Activated T-helper 1 cell treated with anti-CD3 and anti-CD28 coated beads, Interleukin-12 subunit alpha, Interleukin-12 subunit beta, Interleukin-2, Interleukin-4 antibody, amounts not matched to agents 30 ng/mL and 10 ng/mL and 1 ng/mL, durations not matched to agents 14 hours and 24 hours and 36 hours (primary cell): ENCODE measurements around the gene BCL6B. TPM values are rescaled to one million over a fixed set of nuclear protein-coding genes. Genes with fewer than 3 reads are reported as not detected.

Experiments
- DNase-seq: peaks from one replicate; pipeline ENCODE4 v3.0.0; 2021; ENCODE audit warnings: low spot score
- H3K27ac Mint-ChIP-seq: one replicate; pipeline ENCODE4 v1.8.0; 2021; ENCODE audit warnings: mild to moderate bottlenecking, mixed read lengths
- H3K27me3 Mint-ChIP-seq: one replicate; pipeline ENCODE4 v1.8.0; 2022; ENCODE audit warnings: mild to moderate bottlenecking, moderate library complexity, mixed read lengths; ENCODE audit not compliant: insufficient read depth
- H3K36me3 Mint-ChIP-seq: one replicate; pipeline ENCODE4 v1.8.0; 2021; ENCODE audit warnings: low read depth, mixed read lengths
- H3K4me1 Mint-ChIP-seq: one replicate; pipeline ENCODE4 v1.8.0; 2021; ENCODE audit warnings: low read depth, mixed read lengths
- H3K4me3 Mint-ChIP-seq: one replicate; pipeline ENCODE4 v1.8.0; 2021; ENCODE audit warnings: mild to moderate bottlenecking, moderate library complexity, mixed read lengths
- H3K9me3 Mint-ChIP-seq: one replicate; pipeline ENCODE4 v1.8.0; 2021; ENCODE audit warnings: mixed read lengths
- intact Hi-C: fragments of 100-400 bp; cut with micrococcal nuclease; formaldehyde crosslinking; loops from one replicate; pipeline ENCODE4 v1.15.1; 2024
- total RNA-seq: library from RNA; stranded (reverse); gene quantifications from 2 replicates; pipeline ENCODE4 v1.2.3, GENCODE V29; 2022

BCL6B gene
- total RNA-seq, 1 donor from 2014 or later = 2.5 TPM

DNA sequence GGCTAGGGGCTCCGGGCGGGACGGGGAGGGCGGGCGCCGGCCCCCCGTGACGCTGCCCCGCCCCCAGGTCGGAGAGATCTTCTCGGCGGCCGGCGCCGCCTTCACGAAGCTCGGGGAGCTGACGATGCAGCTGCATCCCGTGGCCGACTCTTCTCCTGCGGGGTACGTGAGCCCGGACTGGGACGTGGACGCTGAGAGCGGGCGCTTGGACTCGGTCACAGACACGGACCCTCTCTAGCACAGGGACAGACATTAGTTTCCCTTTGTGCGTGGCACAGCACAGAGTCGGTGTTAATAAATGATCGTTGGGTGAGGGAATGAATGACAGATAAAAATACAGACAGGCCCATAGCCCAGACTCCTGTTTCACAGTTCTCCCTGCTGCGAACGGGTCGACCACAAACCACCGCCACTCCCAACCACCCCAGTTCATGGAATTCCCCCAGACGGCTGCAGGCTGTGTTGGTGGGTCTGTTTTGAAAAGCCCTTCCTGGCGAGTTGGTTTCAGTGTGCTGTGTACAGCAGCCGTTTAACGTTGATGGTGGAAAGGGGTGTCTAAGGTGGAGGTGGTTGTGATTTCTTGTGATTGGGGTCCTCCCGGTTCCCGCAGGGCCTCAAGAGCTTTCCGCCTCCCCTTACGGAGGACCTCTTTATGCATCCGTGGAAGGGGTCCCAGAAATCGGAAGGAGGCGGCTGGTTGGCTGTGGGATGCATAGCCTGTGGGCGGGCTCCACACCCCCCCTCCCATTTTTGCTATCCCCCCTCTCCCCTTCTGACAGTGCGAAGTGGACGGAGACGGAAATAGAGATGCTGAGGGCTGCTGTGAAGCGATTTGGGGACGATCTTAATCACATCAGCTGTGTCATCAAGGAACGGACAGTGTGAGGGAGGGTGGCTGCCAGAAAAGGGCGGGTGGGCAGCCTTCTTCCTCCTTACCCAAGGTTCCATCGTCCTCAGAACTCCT lies 7.6 kb upstream of the BCL6B start:
- intact Hi-C loops = loop anchor here (1.0 to 10.0 kb wide), 7 partner anchors 7 to 1433 kb away; partner anchors contain the start of genes C17orf100, CYB5D1, MED31 and NAA38
- peak overlapping the region; percentile 91 for H3K4me3 Mint-ChIP-seq

DNA sequence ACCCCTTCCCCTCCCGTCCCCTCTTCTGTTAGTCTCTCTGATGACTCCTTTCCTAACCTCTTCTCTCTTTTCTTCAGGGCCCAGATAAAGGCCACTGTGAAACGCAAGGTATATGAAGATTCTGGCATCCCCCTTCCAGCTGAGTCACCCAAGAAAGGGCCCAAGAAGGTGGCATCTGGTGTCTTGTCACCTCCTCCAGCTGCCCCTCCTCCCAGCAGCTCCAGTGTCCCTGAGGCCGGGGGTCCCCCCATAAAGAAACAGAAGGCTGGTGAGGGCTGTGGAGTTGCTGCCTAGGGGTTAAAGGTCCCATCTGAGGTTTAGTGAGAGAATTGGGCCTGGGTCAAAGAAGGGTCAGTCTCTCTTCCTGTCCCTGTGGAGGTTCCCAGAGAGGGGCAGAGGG lies 6.4 kb upstream of the BCL6B start:
- H3K4me3 Mint-ChIP-seq = peak overlapping the region; percentile 91
- H3K36me3 Mint-ChIP-seq = peaks cover 17% of the 10 kb centered on the region
- intact Hi-C loops = loop anchor here (5.0 to 10.0 kb wide), 3 partner anchors 838 to 1434 kb away; partner anchors contain the start of genes CYB5D1, NAA38, NLRP1 and PER1
- H3K9me3 Mint-ChIP-seq = no peaks in the 10 kb centered on the region
- DNase-seq = no peak
- peaks cover 6% of the 10 kb centered on the region for H3K27me3 Mint-ChIP-seq
- H3K4me1 Mint-ChIP-seq = peaks cover 67% of the 10 kb centered on the region
- H3K27ac Mint-ChIP-seq = peak overlapping the region; percentile 94

More for the DNA sequence above, 7.6 kb upstream of the BCL6B start:
- H3K9me3 Mint-ChIP-seq = no peaks in the 10 kb centered on the region
- peaks cover 64% of the 10 kb centered on the region for H3K4me1 Mint-ChIP-seq
- peak overlapping the region; percentile 94 for H3K27ac Mint-ChIP-seq
- peaks cover 17% of the 10 kb centered on the region for H3K36me3 Mint-ChIP-seq
- peaks cover 6% of the 10 kb centered on the region for H3K27me3 Mint-ChIP-seq
- peak; percentile 83 for DNase-seq

DNA sequence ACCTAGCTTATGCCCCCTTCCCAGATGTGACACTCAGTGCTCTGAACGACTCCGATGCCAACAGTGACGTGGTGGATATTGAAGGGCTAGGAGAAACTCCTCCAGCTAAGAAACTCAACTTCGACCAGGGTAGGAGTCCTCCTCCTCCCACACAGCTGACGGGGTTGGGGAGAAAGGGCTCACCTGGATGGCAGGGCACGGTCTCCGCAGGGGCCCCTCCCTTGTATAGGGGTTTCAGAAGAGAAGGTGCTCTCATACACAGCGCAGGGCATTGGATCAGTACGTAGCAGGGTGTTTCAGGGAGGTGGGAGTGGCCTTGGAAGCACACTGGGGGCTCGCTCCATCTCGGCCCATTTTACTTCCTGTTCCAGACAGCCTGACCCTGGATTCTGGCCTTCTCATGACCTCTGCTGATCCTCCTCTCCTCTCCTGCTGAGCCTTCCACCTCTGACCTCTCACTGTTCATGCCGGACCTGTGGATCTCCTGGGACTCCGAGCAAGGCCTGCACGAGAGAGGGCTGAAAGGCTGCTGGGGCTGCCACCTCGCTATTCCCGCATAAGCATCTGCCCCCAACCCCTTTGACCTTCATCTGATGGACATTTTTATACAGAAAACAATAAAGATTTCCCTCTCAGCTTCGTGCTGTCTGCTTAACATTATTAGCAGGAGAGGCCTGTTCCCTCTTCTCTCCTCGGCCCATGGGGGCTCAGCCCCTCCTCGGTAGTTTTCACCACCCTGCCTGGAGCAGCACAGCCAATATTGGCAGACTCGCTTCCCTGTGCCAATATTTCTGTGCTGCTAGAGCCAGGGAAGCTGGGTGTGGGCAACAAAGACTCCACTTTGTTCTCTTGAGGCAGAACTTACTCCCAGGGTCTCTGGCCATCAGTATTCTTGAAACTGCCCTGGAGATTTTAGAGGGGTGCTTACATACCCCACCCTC lies 5.7 kb upstream of the BCL6B start:
- Mint-ChIP-seq H3K4me3 (peak overlapping the region; percentile 91), H3K4me1 (peaks cover 68% of the 10 kb centered on the region), H3K27ac (peak overlapping the region; percentile 94), H3K27me3 (peaks cover 7% of the 10 kb centered on the region), H3K9me3 (no peaks in the 10 kb centered on the region), H3K36me3 (peaks cover 17% of the 10 kb centered on the region)
- intact Hi-C loops = loop anchor here (5.0 to 10.0 kb wide), 3 partner anchors 838 to 1435 kb away; partner anchors contain the start of genes CYB5D1, NAA38, NLRP1 and PER1
- DNase-seq = no peak

DNA sequence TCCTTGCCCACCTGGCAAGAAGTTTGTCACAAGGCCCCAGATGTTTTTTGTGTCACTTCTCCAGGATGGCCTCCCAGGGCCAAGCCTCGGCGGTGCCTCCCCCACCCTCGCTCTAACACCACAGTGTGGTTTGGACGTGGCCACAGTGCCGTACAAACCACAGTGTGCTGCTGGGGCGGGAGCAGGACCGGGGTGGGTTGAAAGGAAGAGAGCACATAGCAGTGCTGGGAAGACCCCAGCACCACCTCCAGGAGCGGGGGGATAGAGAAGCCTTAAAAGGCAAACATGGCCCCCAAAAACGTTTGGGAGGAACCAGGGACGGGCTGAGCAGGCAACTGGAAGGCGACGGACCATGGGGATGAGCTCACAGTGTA lies 5.0 kb upstream of the BCL6B start:
- H3K27me3 Mint-ChIP-seq = peaks cover 3% of the 10 kb centered on the region
- peak overlapping the region; percentile 57 for H3K27ac Mint-ChIP-seq
- peaks cover 74% of the 10 kb centered on the region for H3K4me1 Mint-ChIP-seq
- H3K36me3 Mint-ChIP-seq = peaks cover 17% of the 10 kb centered on the region
- no peaks in the 10 kb centered on the region for H3K9me3 Mint-ChIP-seq
- intact Hi-C loops = loop anchor here (5.0 to 10.0 kb wide), 3 partner anchors 837 to 1436 kb away; partner anchors contain the start of genes CYB5D1, NAA38, NLRP1 and PER1
- H3K4me3 Mint-ChIP-seq = peak overlapping the region; percentile 91
- peak; percentile 38 for DNase-seq

DNA sequence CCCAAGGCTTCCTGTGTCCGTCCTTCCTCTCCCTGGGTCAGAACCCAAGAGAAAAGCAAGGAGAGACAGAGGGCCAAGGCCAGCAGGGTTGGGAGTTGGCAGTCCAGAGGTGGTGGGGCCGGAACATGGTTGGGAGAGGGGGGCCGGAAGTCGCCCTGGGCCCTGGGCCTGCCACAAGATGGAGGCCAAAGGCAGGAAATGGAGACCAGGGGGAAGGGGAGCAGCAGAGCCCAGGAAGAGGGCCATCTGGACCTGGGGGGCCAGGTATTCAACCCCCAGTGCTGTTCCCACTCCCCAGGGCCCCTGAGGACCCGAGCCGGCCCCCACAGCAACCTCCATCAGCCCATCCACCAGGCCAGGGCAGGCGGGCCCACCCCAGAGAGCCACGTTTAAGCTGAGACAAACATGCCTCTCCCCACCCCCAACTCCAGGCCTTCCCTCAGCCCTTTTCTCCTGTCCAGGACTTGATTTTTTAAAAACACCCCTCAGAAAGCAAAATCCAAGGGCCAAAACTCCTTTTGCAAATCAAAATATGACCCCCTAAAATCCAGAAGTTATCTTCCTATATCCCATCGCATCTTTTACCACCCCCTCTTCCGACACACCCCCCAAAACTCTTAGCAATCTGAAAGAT lies 4.4 kb upstream of the BCL6B start:
- H3K9me3 Mint-ChIP-seq = no peaks in the 10 kb centered on the region
- peak overlapping the region; percentile 57 for H3K27ac Mint-ChIP-seq
- H3K4me3 Mint-ChIP-seq = peak overlapping the region; percentile 91
- peaks cover 14% of the 10 kb centered on the region for H3K36me3 Mint-ChIP-seq
- intact Hi-C loops = loop anchor here (5.0 to 10.0 kb wide), 3 partner anchors 836 to 1436 kb away; partner anchors contain the start of genes CYB5D1, NAA38, NLRP1 and PER1
- H3K27me3 Mint-ChIP-seq = peaks cover 3% of the 10 kb centered on the region
- no peak for DNase-seq
- H3K4me1 Mint-ChIP-seq = peaks cover 77% of the 10 kb centered on the region

DNA sequence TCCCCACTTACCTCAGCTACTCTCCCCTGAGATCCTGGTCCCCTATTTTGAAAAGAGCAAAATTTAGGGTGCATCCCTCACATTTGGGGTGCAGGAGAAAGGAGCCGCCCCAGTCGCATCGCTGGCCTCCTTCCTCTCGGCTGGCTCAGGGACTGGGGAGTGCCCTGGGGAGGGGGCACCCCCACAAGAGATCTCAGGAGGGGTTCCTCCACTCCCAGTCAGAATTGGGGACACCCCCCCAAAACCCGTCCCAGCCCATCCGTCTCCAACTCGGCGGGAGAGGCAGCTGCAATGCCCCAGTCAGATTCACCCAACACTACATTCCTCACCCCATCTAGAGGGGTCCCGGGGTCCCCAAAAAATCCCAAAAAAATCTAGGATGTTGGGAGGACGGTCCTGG lies 3.5 kb upstream of the BCL6B start:
- H3K4me1 Mint-ChIP-seq = peaks cover 85% of the 10 kb centered on the region

DNA sequence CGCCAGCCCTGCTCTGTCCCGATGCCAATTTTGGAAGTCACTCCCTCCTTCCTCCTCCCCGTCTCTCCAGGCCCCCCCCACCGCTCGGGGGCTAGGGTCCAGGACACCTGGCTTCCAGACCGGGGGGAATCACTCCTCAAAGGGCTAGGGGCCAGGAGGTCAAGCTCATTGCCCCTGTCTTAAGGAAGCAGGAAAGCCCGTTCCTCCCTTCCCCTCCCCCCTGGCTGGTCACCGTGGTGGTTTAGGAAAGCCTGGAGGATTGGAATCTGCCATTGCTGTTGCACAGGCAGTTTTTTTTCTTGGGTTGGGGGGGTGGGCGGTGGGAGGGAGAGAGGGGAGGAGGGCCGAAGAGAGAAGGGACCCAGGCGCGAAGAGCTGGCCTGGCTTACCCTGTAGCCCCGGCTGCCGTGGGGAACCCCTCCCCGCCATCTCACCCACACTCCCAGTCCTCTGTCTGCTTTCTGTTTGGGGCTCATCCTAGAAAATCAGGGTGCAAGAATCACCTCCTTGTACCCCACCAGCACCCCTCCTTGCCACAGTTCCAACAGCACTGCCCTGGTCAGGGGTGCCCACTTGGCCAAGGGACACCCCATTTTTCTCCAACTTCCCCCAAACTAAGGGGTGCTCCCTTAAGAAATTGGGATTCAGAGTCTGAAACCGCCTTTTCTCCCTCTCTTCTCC lies 2.9 kb upstream of the BCL6B start:
- Mint-ChIP-seq H3K27ac (no peak overlapping the region), H3K4me1 (peaks cover 88% of the 10 kb centered on the region), H3K36me3 (peaks cover 10% of the 10 kb centered on the region), H3K4me3 (peak overlapping the region; percentile 30), H3K27me3 (peaks cover 3% of the 10 kb centered on the region), H3K9me3 (no peaks in the 10 kb centered on the region)
- intact Hi-C loops = loop anchor here (5.0 to 10.0 kb wide), 4 partner anchors 178 to 1438 kb away; partner anchors contain the start of genes CYB5D1, NAA38, NLRP1 and PER1
- DNase-seq = no peak

More for the DNA sequence above, 3.5 kb upstream of the BCL6B start:
- no peak for DNase-seq
- intact Hi-C loops = loop anchor here (5.0 to 10.0 kb wide), 3 partner anchors 835 to 1437 kb away; partner anchors contain the start of genes CYB5D1, NAA38, NLRP1 and PER1
- Mint-ChIP-seq H3K9me3 (no peaks in the 10 kb centered on the region), H3K27me3 (peaks cover 3% of the 10 kb centered on the region), H3K27ac (no peak overlapping the region), H3K4me3 (no peak overlapping the region), H3K36me3 (peaks cover 10% of the 10 kb centered on the region)

DNA sequence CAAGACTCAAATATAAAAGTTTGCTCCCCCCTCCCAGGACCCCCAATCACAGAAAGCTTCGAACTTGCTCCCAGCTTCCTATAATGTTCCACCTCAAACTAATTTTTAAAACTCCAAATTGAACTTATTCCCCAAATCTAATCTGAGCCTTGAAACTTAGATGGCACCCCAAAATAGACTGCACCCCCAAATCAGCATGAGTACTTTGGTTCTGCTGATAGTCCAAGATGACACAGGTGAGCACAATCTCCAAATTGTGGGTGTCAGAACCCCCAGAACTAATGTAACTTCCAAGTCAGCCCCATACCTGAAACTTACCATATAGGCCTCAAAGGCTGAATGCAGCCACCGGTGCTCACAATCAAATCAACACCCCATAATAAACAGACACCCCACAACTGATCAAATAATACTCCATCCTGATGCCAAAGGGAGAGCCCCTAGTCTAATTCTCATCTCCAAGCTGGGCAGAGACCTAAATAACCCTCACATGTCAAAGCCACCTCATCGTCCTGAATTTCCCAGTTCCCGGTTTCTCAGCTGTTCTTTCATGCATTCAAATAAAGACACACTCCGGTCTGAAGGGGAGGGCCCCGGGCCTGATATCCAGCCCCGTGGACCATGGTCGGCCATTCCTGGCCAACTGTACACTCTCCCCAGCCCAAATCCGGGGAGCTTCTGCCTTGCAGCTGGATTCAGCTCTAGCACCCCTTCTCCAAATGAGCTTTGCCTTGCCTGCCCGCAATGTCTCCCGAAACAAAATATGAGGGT lies 1.8 kb upstream of the BCL6B start:
- Mint-ChIP-seq H3K4me1 (peaks cover 77% of the 10 kb centered on the region), H3K27ac (peak overlapping the region; percentile 55), H3K9me3 (no peaks in the 10 kb centered on the region), H3K4me3 (peak overlapping the region; percentile 6), H3K36me3 (peaks cover 10% of the 10 kb centered on the region), H3K27me3 (peaks cover 3% of the 10 kb centered on the region)
- no peak for DNase-seq
- intact Hi-C loops = loop anchor here (5.0 kb wide), 1 partner anchor 179 kb away; no protein-coding TSS in a partner anchor

DNA sequence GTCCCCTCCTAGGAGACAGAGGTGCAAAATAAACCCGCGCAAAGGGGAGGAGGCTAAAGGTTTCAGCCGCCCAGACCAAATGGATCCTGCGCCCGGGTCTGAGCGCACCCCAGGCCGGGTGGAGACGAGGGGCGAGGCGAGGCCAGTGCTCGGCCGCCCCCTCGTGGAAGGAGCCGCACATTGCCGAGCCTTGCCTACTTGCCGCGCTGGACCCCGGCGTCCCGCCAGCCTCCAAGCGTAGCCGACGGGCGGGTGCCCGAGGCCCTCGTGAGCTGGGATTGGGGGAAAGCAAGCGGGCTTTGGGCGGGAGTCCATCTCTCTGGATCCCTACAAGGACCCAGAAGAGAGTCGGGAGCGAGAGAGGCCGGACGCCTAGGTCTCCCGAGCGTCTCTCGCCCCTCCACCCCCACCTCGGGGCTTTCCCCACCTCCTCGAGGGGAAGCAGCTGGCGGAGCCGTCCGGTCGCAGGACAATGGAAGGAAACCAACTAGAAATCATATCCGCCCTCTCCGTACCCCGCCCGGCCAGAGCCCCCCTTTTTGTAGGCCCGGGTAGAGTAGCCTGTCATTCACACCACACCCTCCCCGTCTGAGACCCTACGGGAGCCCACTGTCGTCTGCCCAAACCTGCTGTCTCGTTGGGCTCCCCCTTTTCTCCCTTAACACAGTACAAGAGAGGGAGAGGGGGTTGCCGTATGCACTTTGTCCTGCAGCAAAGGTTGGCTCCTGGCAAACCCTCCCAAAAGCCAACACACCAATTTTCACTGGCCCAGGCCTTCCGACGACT lies 664 bp upstream of the BCL6B start:
- peak overlapping the region; percentile 74 for H3K4me3 Mint-ChIP-seq
- peaks cover 3% of the 10 kb centered on the region for H3K36me3 Mint-ChIP-seq
- intact Hi-C loops = loop anchor here (1.0 to 5.0 kb wide), 2 partner anchors 8 to 180 kb away; a partner anchor contains a TSS
- peak overlapping the region; percentile 87 for H3K27ac Mint-ChIP-seq
- H3K4me1 Mint-ChIP-seq = peaks cover 68% of the 10 kb centered on the region
- DNase-seq = peak; percentile 78
- peaks cover 3% of the 10 kb centered on the region for H3K27me3 Mint-ChIP-seq
- no peaks in the 10 kb centered on the region for H3K9me3 Mint-ChIP-seq

DNA sequence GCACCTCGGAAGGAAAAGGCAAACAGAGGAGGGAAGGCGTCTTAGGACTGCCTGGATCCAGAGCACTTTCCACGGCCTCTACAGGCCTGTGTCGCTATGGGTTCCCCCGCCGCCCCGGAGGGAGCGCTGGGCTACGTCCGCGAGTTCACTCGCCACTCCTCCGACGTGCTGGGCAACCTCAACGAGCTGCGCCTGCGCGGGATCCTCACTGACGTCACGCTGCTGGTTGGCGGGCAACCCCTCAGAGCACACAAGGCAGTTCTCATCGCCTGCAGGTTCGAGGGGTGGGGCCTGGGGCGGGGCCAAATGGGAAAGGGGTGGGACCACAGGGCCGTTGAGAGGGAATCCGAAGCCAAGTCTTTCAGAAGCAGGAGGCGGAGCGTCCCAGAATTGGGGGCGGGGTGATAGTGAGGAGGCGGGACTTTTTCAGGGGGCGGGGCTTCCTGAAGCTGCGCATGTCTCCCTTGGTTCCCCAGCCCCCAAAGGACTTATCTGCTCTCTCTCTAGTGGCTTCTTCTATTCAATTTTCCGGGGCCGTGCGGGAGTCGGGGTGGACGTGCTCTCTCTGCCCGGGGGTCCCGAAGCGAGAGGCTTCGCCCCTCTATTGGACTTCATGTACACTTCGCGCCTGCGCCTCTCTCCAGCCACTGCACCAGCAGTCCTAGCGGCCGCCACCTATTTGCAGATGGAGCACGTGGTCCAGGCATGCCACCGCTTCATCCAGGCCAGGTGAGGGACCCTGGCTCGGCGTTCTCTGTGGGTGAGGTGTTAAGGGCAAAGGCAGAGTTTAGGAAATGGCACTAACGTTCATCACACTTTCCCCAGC lies 939 bp downstream of the BCL6B start:
- H3K27ac Mint-ChIP-seq = peak overlapping the region; percentile 87
- H3K4me1 Mint-ChIP-seq = peaks cover 62% of the 10 kb centered on the region

More for the DNA sequence above, 939 bp downstream of the BCL6B start:
- peak overlapping the region; percentile 74 for H3K4me3 Mint-ChIP-seq
- H3K9me3 Mint-ChIP-seq = no peaks in the 10 kb centered on the region
- intact Hi-C loops = loop anchor here (1.0 to 5.0 kb wide), 2 partner anchors 12 to 181 kb away; no protein-coding TSS in a partner anchor
- peak; percentile 94 for DNase-seq
- H3K36me3 Mint-ChIP-seq = no peaks in the 10 kb centered on the region
- H3K27me3 Mint-ChIP-seq = peaks cover 2% of the 10 kb centered on the region
